Thyroid gland (tissue), 4 donors: ENCODE results near the gene PTGES3L.

Experiments used
- CTCF ChIP-seq, 6 experiments: fragments of 200-600 bp in 3 of 6; fragments of 450-650 bp in 3 of 6; sonication (generic) in 3 of 6; IDR thresholded peaks; one replicate each; pipeline ENCODE4 v1.5.1; 2016 to 2019; ENCODE audit warnings: antibody characterized with exemption in 6 of 6, mild to moderate bottlenecking in 2 of 6, inconsistent platforms in 1 of 6, moderate library complexity in 1 of 6
- POLR2A ChIP-seq, 2 donors: fragments of 450-650 bp; IDR thresholded peaks; one replicate each; pipeline ENCODE4 v1.6.1; 2017; ENCODE audit warnings: antibody characterized with exemption in 2 of 2, mild to moderate bottlenecking in 2 of 2, moderate library complexity in 1 of 2

- TF ChIP-seq CTCF (IDR thresholded peaks at IDR 0.05) (peak in 4 of 6 experiments; percentile 27 to 60 (median 36)), POLR2A (IDR thresholded peaks at IDR 0.05) (peak in 1 of 2 donors; percentile 61)
These were observed 27.0 kb upstream of the PTGES3L start, which contains the start of gene IFI35 for GRCh38 chr17:43006639-43007551.
